Lower lobe of right lung (tissue), 2 donors: ENCODE data around the gene GPR151. TPM values are rescaled to one million over a fixed set of nuclear protein-coding genes. Genes with fewer than 3 reads are reported as not detected.

Source experiments
- ATAC-seq, 2 donors: fragments of 200-7000 bp; cut with Tn5 transposase; one replicate each; pipeline ENCODE4 v1.9.1; 2020 to 2022; ENCODE audit warnings: mild to moderate bottlenecking in 2 of 2, moderate library complexity in 2 of 2
- DNase-seq: peaks from one replicate; pipeline ENCODE4 v3.0.0-alpha.2; 2020
- H3K27ac ChIP-seq: fragments of 200-600 bp; one replicate; pipeline ENCODE4 v1.8.0; 2022
- H3K27me3 ChIP-seq: fragments of 200-600 bp; one replicate; pipeline ENCODE4 v1.8.0; 2022; ENCODE audit warnings: low read depth
- H3K36me3 ChIP-seq: fragments of 200-600 bp; one replicate; pipeline ENCODE4 v1.8.0; 2022; ENCODE audit warnings: mild to moderate bottlenecking
- H3K4me1 ChIP-seq: fragments of 200-600 bp; one replicate; pipeline ENCODE4 v1.8.0; 2022
- H3K4me3 ChIP-seq: fragments of 200-600 bp; one replicate; pipeline ENCODE4 v1.8.0; 2022; ENCODE audit warnings: mild to moderate bottlenecking
- H3K9me3 ChIP-seq: fragments of 200-600 bp; one replicate; pipeline ENCODE4 v1.8.0; 2022
- CTCF ChIP-seq: fragments of 200-600 bp; IDR thresholded peaks from one replicate; pipeline ENCODE4 v1.8.0; 2022; ENCODE audit warnings: antibody characterized with exemption, mild to moderate bottlenecking
- intact Hi-C: fragments of 100-400 bp; cut with DNase I; formaldehyde crosslinking; loops from one replicate; pipeline ENCODE4 v1.11.0; 2022
- total RNA-seq: library from RNA; stranded (reverse); fragmentation: NEBNext Ultra II Directional; extraction: Animal tissue kit (Norgen Biotek cat#: 25700); gene quantifications from one replicate; pipeline ENCODE4 v1.2.1, GENCODE V29; 2021
- donor health status: DM: no; HTN: yes; CAD: no; lungs with severe emphysema.

GPR151 gene
- total RNA-seq, 1 donor from 2014 or later: not detected

- ATAC-seq: no peak
- no peak for DNase-seq
- intact Hi-C loops: no loop called here
- no peaks in the 10 kb centered on the region for H3K9me3 ChIP-seq
- TF ChIP-seq CTCF: no peak
- no peak overlapping the region for H3K27ac ChIP-seq
- H3K4me1 ChIP-seq: no peaks in the 10 kb centered on the region
- H3K4me3 ChIP-seq: no peak overlapping the region
- no peaks in the 10 kb centered on the region for H3K27me3 ChIP-seq
- peaks cover 70% of the 10 kb centered on the region for H3K36me3 ChIP-seq
Measured at GRCh38 chr5:146510559-146511125, 5.3 kb downstream of the GPR151 start.

GRCh38 chr5:146507428-146507827 lies 8.6 kb downstream of the GPR151 start:
- H3K4me3 ChIP-seq: no peak overlapping the region
- H3K27ac ChIP-seq: no peak overlapping the region
- DNase-seq: no peak
- no peaks in the 10 kb centered on the region for H3K9me3 ChIP-seq
- H3K27me3 ChIP-seq: no peaks in the 10 kb centered on the region
- intact Hi-C loops: no loop called here
- H3K36me3 ChIP-seq: peaks cover 91% of the 10 kb centered on the region
- no peaks in the 10 kb centered on the region for H3K4me1 ChIP-seq
- TF ChIP-seq CTCF: no peak
- no peak for ATAC-seq

- DNase-seq (no peak), ATAC-seq (no peak)
- intact Hi-C loops: no loop called here
- Histone ChIP-seq H3K27me3 (no peaks in the 10 kb centered on the region), H3K4me3 (no peak overlapping the region), H3K4me1 (no peaks in the 10 kb centered on the region), H3K9me3 (no peaks in the 10 kb centered on the region), H3K27ac (no peak overlapping the region), H3K36me3 (peaks cover 41% of the 10 kb centered on the region)
- no peak for TF ChIP-seq CTCF
Measured at GRCh38 chr5:146499680-146500079, 16.3 kb downstream of the GPR151 start.

- peaks cover 41% of the 10 kb centered on the region for H3K36me3 ChIP-seq
- no peak for DNase-seq
- H3K9me3 ChIP-seq: no peaks in the 10 kb centered on the region
- H3K4me1 ChIP-seq: no peaks in the 10 kb centered on the region
- intact Hi-C loops: no loop called here
- H3K27ac ChIP-seq: no peak overlapping the region
- TF ChIP-seq CTCF: no peak
- H3K27me3 ChIP-seq: no peaks in the 10 kb centered on the region
- H3K4me3 ChIP-seq: no peak overlapping the region
- ATAC-seq: no peak
Measured at GRCh38 chr5:146494656-146495055, 21.3 kb downstream of the GPR151 start.

GRCh38 chr5:146490089-146490843 lies 25.7 kb downstream of the GPR151 start:
- Histone ChIP-seq H3K36me3 (peaks cover 50% of the 10 kb centered on the region), H3K27ac (no peak overlapping the region), H3K4me3 (no peak overlapping the region), H3K4me1 (no peaks in the 10 kb centered on the region), H3K27me3 (no peaks in the 10 kb centered on the region), H3K9me3 (no peaks in the 10 kb centered on the region)
- no peak for TF ChIP-seq CTCF
- ATAC-seq: no peak
- intact Hi-C loops: no loop called here
- no peak for DNase-seq
